Mononuclear cell (primary cell): ENCODE measurements around the gene CD55. TPM values are rescaled to one million over a fixed set of nuclear protein-coding genes. Genes with fewer than 3 reads are reported as not detected.

Experiments used
- H3K27me3 ChIP-seq: 2 replicates; pipeline ENCODE4 v1.6.0; 2011; ENCODE audit warnings: low read length, control low read depth; ENCODE audit not compliant: insufficient read depth
- H3K4me1 ChIP-seq: 2 replicates; pipeline ENCODE4 v1.5.1; 2011; ENCODE audit warnings: mild to moderate bottlenecking, low read length, control low read depth; ENCODE audit not compliant: insufficient read depth
- H3K4me3 ChIP-seq: 2 replicates; pipeline ENCODE4 v1.5.1; 2011; ENCODE audit warnings: mild to moderate bottlenecking, low read length, moderate library complexity
- H3K9me3 ChIP-seq: 2 replicates; pipeline ENCODE4 v1.5.1; 2011; ENCODE audit warnings: low read depth, mild to moderate bottlenecking, control low read depth, low read length
- total RNA-seq: library from RNA; depleted of rRNA; stranded (reverse); fragments of >200 nt; gene quantifications from one replicate; pipeline ENCODE4 v1.2.3, GENCODE V29; 2012

CD55 gene
- total RNA-seq, 1 donor, result 202 TPM

DNA sequence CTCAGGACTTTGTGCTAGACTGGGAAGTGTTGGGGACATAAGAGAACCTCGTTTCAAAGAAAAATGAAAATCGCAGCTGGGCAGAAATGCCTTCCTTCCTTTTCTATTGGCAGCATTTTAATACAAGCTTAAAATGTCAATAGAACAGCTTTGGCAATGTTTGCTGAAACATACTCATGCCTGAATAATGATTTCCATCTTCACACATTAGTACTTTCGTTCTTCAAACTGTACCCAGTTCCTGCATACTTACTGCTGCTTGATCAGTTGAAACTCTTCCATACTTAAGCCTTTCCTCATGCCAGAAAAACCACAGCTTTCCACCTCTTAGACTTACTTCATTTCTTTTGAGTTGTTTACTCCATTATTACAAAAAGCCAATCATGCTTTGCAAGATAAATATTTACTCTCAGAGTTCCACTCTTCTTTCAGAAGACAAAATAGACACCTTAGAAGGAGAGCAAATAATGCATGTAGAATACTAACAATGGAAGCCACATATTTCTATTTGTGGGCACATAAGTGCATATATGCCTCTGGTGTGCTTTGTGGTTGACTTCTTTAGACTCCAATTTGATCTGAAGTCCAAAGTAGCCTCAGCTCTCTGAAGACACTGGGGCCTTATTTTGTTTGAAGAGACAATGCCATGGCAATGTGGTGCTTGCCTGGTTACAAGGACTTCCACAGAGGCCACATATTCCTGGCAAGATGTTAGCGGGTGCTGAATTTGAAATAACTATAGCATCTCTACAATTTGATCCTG, 22.7 kb upstream of the CD55 start:
- no peaks in the 10 kb centered on the region for H3K27me3 ChIP-seq
- H3K9me3 ChIP-seq, result no peaks in the 10 kb centered on the region
- peaks cover 23% of the 10 kb centered on the region for H3K4me1 ChIP-seq
- no peak overlapping the region for H3K4me3 ChIP-seq

DNA sequence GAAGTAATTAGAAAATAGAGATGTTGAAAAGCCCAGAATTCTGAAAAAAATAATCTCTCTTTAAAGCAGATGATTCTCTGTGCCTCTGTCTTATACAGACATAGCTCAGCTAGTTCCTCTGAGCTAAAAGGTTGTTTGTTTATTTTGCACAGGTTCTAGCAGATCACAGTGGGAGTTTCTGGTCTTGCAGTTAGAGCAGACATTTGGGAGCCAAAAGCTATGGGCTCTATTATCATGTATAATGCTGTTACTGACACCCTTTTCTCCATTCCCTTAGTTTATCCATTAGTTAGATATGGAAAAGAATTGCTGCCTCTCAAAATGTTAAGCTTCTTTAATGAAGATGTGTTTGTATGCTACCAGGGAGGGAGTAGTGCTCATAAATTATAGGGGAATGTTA, 20.5 kb upstream of the CD55 start:
- Histone ChIP-seq H3K27me3 (no peaks in the 10 kb centered on the region), H3K4me3 (no peak overlapping the region), H3K9me3 (no peaks in the 10 kb centered on the region), H3K4me1 (peaks cover 23% of the 10 kb centered on the region)

DNA sequence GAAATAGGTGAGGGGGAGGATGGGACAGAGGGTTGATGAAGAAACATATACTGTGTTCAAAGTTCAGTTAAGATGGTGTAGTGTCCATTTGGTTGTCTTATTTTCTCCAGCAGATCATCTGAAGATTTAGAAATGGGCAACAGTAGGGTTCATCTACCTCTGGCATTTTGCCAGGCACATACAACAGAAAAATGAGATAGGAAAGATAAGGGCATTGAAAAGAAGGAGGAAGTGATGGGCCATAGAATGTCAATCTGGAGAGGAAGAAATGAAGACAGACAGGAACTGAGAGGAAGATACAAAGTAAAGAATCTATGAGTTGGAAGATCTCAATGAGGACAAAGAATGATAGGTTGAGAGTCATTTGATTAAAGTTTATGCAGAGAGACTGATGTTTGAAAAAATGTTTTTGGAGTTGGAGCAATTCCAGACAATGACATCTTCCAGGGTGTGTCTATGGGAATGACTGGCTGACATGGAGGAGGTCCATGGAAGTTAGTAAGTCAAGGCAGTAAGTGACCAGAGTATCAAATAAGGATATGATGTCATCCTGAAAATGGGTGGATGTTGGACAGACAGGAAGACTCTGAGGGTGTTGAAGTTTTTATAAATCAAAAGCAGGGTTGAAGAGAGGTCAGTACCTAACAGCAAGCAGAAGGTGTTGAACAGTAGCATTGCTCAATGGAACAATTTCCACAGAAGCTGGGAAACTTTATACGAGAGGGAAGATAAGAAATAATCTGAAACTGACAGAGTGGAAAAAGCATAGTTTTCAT, 18.7 kb upstream of the CD55 start:
- H3K27me3 ChIP-seq, result no peaks in the 10 kb centered on the region
- H3K4me1 ChIP-seq, result peaks cover 23% of the 10 kb centered on the region
- H3K9me3 ChIP-seq, result no peaks in the 10 kb centered on the region

DNA sequence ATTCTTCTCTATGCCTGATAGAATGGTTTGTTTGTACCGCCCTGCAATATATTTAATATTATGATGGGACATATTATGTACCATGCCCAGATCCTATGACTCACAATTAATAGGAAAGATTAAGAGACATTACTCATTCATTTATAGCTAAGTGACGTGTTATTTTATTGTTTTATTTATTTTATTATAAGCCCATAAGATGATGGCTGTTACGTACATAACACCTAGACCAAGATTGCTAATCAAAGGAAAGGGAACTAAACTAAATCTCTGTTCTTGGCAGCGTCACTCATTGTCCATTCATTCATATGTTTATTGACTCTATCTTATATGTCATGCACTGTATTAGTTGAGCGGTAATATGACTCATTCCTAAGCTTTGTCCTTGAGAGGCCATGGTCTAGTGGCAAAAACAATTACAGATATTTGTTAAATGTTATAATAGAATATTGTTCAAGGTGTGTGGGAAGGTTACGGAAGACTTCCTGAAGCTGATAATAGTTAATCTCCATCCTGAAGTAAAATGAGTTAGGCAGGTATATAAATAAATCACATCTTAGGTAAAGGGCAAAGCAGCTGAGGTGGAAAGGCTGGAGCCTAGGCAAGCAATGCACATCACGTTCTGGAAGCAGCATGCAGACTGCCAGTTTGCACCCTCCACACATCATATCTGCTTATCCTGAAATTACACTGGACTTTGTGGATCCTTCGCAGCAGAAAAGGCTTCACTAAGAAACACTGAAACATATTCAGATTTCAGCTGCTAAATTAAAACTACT, 16.6 kb upstream of the CD55 start:
- H3K4me3 ChIP-seq, result no peak overlapping the region
- no peaks in the 10 kb centered on the region for H3K27me3 ChIP-seq
- H3K4me1 ChIP-seq, result peaks cover 20% of the 10 kb centered on the region
- no peaks in the 10 kb centered on the region for H3K9me3 ChIP-seq

More for the DNA sequence above, 18.7 kb upstream of the CD55 start:
- no peak overlapping the region for H3K4me3 ChIP-seq

DNA sequence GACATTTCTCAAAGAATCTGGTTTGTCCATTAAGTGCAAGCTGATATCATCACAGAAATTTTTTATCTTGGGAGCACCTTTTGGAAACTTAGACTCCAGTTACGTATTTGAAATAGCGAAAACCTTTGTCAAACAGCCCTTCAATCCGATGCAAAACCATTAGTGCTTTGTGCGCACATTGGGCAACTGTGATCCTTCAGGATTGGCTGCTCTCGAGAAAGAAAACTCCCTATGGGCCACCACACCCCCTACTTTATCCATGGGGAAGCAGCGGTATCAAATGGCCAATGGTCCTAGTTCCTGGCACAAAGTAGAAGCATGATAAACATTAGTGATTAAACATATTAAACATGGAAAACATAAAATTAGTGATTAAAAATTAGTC, 16.0 kb upstream of the CD55 start:
- peaks cover 22% of the 10 kb centered on the region for H3K4me1 ChIP-seq
- H3K4me3 ChIP-seq, result no peak overlapping the region
- H3K9me3 ChIP-seq, result no peaks in the 10 kb centered on the region
- no peaks in the 10 kb centered on the region for H3K27me3 ChIP-seq

DNA sequence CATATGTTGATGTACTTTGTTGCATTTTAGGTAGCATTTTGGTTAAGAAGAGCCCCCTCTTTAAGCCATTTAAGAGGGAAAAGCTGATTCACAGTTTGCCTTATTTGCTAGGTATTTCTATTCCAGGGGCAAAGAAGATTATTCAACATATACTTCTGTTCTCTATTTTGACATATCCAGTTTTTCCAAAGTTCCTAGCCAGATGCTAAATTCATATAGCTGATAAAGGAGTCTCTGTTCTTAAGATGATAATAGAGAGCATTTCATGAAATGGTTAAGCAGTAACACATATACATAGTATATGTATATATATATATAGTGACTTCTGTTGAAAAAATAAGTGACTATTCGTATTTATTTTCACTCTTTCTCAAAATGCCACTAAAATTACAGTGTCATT, 15.5 kb upstream of the CD55 start:
- Histone ChIP-seq H3K4me1 (peaks cover 27% of the 10 kb centered on the region), H3K9me3 (no peaks in the 10 kb centered on the region), H3K4me3 (no peak overlapping the region), H3K27me3 (no peaks in the 10 kb centered on the region)

DNA sequence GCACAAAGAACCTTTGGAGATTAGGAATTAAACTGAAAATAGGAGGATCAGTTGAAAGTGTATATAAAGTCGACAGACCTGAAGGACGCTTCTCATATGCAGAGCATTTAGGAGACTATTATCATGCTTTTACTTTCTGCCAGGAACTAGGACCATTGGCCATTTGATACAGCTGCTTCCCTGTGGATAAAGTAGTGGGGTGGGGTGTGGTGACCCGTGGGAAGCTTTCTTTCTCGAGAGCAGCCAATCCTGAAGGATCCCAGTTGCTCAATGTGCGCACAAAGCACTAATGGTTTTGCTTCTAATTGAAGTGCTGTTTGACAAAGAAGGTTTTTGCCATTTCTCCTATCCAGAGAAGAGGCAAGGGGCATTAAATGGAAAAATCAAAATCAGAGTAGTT, 14.9 kb upstream of the CD55 start:
- H3K9me3 ChIP-seq, result no peaks in the 10 kb centered on the region
- no peak overlapping the region for H3K4me3 ChIP-seq
- H3K27me3 ChIP-seq, result no peaks in the 10 kb centered on the region
- H3K4me1 ChIP-seq, result peaks cover 33% of the 10 kb centered on the region

DNA sequence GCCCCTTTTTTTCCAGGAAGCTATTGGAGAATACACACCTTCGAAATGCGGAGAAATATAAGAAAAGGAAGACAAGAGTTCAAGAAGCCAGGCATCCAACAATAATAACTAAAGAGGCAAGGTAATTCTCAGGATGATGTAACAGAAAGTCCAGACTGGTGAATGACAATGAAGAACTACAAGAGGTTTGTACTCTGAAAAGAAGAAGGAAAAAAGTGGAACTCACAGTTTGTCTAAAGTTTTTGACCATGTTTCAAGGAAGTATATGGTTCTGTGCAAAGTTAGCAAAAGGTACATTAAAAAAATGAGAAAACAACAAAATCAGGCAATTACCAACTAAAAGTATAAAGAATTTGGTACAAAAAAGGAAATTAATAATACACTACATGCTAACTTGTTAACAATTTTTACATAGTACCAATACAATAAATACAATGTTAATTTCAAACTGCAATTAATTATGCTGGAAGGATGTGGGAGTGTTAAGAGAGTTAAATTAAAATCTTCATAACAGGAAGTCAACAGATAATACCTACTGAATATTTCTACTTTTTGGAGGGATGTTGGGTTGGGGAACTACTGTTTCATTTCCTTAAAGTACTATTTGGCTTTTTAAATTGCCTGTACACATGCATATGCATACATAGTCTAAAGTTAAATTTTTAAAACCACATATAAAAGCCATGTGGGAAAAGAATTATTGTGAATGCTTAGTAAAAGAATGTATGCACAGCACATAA, 12.9 kb upstream of the CD55 start:
- Histone ChIP-seq H3K27me3 (no peaks in the 10 kb centered on the region), H3K4me3 (no peak overlapping the region), H3K9me3 (no peaks in the 10 kb centered on the region), H3K4me1 (peaks cover 42% of the 10 kb centered on the region)

DNA sequence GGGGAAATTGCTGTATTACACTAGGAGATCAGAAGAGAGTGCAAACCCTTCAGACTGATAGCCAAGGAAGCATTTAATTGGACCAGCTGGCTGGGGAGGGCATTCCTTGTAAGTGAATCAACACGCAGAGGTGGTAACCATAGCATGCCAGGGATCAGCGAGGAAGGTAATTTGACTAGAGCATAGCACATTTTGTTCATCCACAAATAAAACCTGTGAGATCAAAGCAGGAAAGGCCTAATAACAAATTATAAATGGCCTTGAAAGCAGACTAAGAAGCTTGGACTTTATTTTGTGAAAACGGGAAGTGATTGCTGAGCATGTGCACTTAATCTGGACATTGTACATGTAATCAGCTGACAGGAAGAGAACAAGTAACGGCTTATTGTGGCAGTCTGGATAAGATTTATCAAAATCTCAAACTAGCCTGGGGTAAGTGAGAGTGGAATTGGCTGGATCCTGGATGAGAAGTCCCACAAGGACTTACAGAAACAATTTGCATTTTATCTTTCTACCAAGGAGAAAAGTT, 11.7 kb upstream of the CD55 start:
- H3K4me3 ChIP-seq, result no peak overlapping the region
- H3K4me1 ChIP-seq, result peaks cover 44% of the 10 kb centered on the region
- no peaks in the 10 kb centered on the region for H3K9me3 ChIP-seq
- H3K27me3 ChIP-seq, result no peaks in the 10 kb centered on the region

DNA sequence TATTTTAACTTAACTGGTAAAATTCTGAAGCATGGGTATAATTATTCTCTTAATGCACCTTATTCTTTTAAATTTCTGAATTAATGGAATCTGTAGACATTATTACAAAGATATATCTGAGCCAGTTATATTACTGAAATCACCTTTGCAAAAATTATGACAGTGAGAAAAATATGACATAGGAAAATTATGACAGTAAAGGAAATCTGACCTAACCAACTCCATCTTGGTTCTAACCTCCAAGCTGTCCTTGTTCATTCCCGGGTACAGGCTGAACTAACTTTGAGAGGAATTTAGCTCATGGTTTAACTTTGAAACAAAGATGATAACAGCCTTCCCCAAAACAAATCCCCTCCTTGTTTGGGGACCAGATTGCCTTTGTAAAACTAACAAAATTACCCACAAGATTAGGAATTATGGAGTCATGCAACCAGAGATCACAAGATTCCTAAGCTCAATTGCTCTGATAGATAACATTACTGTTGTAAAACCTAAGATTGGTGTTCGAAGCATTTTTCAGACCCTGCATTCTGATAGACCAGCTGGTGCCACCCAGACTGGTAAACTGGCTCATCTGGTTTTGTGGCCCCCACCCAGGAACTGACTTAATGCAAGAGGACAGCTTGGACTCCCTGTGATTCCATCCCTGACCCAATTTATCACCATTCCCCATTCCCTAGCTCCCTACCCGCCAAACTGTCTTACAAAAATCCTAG, 9.4 kb upstream of the CD55 start:
- Histone ChIP-seq H3K27me3 (no peaks in the 10 kb centered on the region), H3K9me3 (no peaks in the 10 kb centered on the region), H3K4me1 (peaks cover 63% of the 10 kb centered on the region), H3K4me3 (no peak overlapping the region)

DNA sequence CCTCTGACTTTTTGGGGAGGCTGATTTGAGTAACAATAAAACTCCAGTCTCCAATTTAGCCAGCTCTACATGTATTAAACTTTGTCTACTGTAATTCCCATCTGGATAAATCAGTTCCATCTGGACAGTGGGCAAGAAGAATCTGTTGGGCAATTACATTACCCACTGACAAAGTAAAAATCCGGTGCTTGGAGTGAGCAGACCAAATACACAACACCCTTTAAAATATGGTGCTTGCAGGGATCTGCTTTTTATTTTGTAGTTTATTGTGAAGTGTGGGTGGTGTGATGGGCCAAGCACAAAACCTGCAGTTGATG, 8.9 kb upstream of the CD55 start:
- H3K4me3 ChIP-seq, result no peak overlapping the region
- no peaks in the 10 kb centered on the region for H3K27me3 ChIP-seq
- peaks cover 68% of the 10 kb centered on the region for H3K4me1 ChIP-seq
- no peaks in the 10 kb centered on the region for H3K9me3 ChIP-seq

DNA sequence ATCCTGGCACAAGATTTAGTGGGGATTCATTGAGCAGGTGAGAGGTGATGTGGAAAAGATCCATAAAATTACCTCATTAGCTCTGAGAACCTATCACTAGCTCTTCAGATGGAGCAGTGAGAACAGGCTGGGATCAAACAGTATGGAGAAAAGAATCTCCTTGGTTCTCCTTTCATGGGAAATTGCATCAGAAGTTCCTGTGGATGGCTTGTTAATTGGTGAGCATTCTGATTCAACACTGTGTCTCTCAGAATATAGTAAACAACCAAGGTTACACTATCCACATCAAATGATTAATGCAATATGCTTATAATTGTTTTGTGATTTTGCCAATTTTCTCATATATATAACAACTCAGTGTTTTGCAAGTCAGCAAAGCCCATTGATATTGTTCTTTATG, 8.3 kb upstream of the CD55 start:
- Histone ChIP-seq H3K27me3 (no peaks in the 10 kb centered on the region), H3K4me1 (peaks cover 73% of the 10 kb centered on the region), H3K4me3 (no peak overlapping the region), H3K9me3 (no peaks in the 10 kb centered on the region)

DNA sequence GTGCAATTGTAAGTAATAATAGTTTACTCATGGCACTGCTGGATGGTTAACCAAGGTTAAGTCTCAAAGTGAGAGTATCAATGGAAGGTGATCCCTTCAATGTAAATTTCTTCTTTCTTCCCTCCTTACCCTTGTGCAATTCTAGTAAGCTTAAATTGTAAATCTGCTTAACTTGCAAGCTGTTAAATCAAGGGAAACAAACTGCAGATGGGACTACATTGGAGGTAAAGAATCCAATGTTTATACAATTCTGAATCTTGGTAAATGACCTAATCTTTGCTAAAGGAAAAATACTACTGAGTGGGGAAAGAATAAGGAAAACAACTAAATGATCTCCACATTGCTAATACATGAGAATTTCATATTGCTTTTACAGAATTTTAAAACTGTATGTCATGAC, 6.7 kb upstream of the CD55 start:
- peaks cover 80% of the 10 kb centered on the region for H3K4me1 ChIP-seq

DNA sequence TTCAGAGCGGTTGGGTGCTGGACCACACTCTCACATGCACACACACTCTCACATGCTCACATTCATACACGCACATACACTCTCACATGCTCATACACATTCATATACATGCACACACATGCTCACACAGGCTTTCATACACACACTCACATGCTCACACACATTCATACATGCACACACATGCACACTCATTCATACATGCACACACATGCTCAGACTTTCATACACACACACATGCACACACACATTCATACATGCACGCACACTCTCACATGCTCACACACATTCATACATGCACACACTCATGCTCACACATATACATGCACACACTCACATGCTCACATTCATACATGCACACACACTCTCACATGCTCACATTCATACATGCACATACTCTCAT, 6.0 kb upstream of the CD55 start:
- H3K9me3 ChIP-seq, result no peaks in the 10 kb centered on the region
- H3K4me1 ChIP-seq, result peaks cover 82% of the 10 kb centered on the region
- no peak overlapping the region for H3K4me3 ChIP-seq
- H3K27me3 ChIP-seq, result no peaks in the 10 kb centered on the region

More for the DNA sequence above, 6.7 kb upstream of the CD55 start:
- Histone ChIP-seq H3K4me3 (no peak overlapping the region), H3K9me3 (no peaks in the 10 kb centered on the region), H3K27me3 (no peaks in the 10 kb centered on the region)
